Loucy (cell line): ENCODE data around the gene KCTD13.

ENCODE experiments used
- EZH2phosphoT487 ChIP-seq: fragments of 200-600 bp; IDR thresholded peaks from 2 replicates; pipeline ENCODE4 v1.6.1; 2018; ENCODE audit warnings: antibody characterized with exemption, mild to moderate bottlenecking, moderate library complexity, borderline replicate concordance
- TF ChIP-seq, protein P1 (sequence below): fragments of 200-600 bp; sonication (generic); conservative IDR thresholded peaks from 2 replicates; pipeline ENCODE4 v1.5.1; 2014; ENCODE audit warnings: mild to moderate bottlenecking, antibody characterized with exemption, low read length

DNA sequence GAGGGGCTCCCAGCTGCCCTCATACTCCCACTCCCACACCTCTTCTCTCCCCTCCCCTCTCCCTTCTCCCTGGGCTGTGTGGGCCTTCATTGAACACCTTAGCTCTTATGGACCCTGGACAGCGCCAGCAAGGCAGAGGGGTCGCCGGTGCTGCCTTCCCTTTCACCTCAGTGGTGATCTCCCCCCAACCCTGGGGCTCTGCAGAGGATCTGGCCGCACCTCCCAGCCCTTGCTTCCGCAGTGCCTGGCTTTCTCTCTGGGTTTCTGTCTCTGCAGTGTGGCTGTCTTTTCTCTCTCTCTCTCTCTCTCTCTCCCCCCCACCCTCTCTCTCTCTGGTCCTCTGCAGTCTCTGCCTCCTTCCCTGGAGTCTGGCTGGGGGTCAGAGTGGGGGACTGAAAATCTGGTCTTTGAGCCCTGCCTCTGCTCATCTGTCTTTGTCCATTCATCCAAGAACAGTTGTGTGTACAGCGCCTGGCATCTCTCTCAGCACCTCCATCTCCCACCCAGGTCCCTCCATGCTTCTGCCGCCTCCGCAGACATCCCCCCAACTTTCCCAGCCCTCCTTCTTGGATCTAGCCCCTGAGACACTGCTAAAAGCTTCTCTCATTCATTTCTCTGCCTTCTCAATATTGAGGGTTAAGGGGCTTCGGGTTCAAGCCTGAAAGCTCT lies 27.8 kb downstream of the KCTD13 start:
- TF ChIP-seq, protein P1, sequence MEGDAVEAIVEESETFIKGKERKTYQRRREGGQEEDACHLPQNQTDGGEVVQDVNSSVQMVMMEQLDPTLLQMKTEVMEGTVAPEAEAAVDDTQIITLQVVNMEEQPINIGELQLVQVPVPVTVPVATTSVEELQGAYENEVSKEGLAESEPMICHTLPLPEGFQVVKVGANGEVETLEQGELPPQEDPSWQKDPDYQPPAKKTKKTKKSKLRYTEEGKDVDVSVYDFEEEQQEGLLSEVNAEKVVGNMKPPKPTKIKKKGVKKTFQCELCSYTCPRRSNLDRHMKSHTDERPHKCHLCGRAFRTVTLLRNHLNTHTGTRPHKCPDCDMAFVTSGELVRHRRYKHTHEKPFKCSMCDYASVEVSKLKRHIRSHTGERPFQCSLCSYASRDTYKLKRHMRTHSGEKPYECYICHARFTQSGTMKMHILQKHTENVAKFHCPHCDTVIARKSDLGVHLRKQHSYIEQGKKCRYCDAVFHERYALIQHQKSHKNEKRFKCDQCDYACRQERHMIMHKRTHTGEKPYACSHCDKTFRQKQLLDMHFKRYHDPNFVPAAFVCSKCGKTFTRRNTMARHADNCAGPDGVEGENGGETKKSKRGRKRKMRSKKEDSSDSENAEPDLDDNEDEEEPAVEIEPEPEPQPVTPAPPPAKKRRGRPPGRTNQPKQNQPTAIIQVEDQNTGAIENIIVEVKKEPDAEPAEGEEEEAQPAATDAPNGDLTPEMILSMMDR, result no peak
- TF ChIP-seq EZH2phosphoT487, result no peak
